H1 (cell line): ENCODE data around the gene TIMD4. TPM values are rescaled to one million over a fixed set of nuclear protein-coding genes. Genes with fewer than 3 reads are reported as not detected.

Experiments
- RBBP5 ChIP-seq: IDR thresholded peaks from 2 replicates; pipeline ENCODE4 v1.7.1; 2012; ENCODE audit warnings: low read depth, mild to moderate bottlenecking, inconsistent platforms, low read length, moderate library complexity, borderline replicate concordance
- polyA plus RNA-seq, 7 experiments: library from polyadenylated mRNA; depleted of rRNA in 3 of 7; stranded (reverse) in 5 of 7; unstranded in 2 of 7; fragments of >200 nt in 5 of 7; fragments of 200-250 nt in 2 of 7; gene quantifications; 1 replicate in 5 of 7; 2 replicates in 1 of 7; 4 replicates in 1 of 7; pipeline versions ENCODE4 v1.2.1 to v1.2.3, GENCODE V29; 2011 to 2013; ENCODE audit warnings: missing spikeins in 2 of 7, mixed read lengths in 2 of 7
- total RNA-seq: library from RNA; stranded (reverse); fragmentation: NEBNext Ultra II Directional; extraction: Animal tissue kit (Norgen Biotek cat#: 25700); gene quantifications from 2 replicates; pipeline ENCODE4 v1.2.1, GENCODE V29; 2021

The TIMD4 gene
- total and polyA plus RNA-seq, 2 of the 8 experiments (the other 6 are each of a cell fraction or from before 2014, with no cell fraction given), result not detected

DNA sequence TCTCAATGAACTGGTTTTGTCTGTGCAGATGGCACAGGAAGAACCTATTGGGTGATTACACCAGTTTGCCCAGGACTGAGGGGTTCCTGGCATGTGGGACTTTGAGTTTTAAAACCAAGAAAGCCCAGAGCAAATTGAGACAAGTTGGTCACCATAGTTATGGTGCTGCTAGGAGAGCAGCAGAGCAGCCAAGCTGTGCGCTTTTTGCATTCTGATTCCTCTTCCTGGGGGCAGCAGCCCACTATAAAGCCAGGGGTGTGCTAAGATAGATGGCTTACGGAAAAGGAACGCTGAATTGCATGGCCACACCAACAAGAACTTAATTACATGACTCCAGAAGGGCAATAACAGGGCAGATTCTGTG lies 49.7 kb downstream of the TIMD4 start (continued):
- no peak for TF ChIP-seq RBBP5
